GM18508 (cell line): Measurements from ENCODE around the gene MPZL3.
A peak's percentile ranks its signal among the peaks of the same experiment; 100 is the strongest.

Experiments used
- ATAC-seq: cut with Tn5 transposase; IDR thresholded peaks from one replicate; pipeline ENCODE4 v1.9.1; 2021; ENCODE audit warnings: moderate number of reproducible peaks; ENCODE audit not compliant: insufficient read depth, unreplicated experiment

MPZL3 gene

DNA sequence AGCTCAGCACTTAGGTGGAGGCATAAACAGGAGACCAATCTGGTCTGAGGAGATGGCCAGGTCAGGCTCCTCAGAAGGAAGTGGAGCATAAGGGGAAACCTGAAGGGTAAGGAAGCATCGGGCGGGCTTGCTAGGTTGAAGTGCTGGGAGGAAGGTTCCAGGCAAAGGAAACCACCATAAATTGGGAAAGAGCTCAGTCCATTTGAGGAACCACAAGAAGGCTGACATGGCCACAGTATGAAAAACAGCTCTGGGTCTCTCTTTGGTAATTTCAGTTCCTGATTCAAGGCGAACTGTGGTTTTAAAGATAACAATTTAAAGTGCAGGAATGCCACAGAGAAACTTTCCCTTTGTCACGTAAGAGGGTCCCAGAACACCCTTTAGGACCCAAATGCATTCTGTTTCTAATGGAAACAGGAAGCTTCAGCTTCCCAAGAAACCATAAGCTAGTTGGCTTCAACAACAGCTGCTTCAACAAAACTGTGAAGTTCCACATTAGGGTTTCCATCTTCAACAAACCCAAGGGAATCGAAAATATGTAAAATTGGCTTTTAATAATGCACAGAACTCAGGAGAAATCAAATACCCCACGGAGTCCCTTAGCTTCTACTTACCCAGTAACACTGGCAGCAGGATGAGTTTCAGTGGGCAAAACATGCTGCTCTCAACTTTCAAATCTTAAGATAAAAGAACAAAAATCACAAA lies 37.8 kb downstream of the MPZL3 start:
- ATAC-seq = no peak

DNA sequence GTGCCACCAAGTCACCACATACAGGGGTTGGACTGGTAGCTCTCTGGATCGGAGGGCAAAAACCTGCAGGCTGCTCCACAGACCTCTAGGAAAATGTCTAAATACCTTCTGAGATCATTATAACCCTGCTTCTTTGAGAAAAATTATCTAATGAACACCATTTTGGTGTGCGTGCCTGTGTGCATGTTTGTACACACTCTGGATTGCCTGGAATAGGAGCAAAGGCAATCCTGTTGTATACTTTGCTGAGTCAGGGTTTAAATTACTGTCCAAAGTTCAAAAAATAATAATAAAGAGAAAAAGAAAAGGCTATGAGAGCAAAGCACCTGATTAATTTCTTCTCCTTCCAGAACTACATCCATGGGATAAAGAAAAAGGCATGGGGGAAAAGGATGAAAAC lies 38.4 kb downstream of the MPZL3 start:
- no peak for ATAC-seq

DNA sequence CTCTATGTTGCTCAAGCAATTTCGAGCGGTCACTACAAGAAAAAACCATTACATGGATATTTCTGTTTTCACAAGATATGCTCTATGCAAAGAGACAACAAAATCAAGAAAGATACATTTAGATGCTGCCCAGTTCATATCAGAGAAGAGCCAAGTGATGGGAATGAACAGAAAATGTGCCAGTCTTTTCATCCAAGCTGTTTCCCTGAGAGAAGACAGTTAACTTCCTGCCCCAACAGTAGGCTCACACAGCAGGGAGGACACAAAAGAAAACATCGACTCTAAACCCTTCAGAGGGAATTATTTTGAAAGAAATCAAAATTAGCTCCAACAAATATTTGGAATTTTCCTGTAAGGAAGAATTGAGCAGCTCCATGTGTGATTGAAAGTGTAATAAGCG lies 39.0 kb downstream of the MPZL3 start:
- ATAC-seq = no peak

DNA sequence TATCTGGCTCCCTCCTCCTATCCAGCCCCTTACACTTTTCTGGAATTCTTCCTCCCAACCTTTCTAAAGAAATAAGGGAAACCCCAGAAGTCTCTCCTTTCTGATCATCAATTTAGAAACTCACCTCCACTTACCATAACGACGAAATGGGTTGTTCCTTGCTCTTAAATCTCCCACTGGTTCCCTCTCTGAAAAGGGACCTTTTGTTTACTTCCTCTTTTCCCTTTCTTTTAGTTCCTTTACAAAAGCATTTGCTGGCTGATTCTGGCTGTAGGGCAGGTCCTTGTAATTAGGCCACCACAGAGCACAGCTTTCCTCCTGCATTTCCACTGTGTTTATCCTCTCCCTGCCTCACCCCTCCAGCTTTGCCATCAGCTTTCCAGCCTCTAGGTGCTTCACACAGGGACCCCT lies 39.4 kb downstream of the MPZL3 start:
- no peak for ATAC-seq

DNA sequence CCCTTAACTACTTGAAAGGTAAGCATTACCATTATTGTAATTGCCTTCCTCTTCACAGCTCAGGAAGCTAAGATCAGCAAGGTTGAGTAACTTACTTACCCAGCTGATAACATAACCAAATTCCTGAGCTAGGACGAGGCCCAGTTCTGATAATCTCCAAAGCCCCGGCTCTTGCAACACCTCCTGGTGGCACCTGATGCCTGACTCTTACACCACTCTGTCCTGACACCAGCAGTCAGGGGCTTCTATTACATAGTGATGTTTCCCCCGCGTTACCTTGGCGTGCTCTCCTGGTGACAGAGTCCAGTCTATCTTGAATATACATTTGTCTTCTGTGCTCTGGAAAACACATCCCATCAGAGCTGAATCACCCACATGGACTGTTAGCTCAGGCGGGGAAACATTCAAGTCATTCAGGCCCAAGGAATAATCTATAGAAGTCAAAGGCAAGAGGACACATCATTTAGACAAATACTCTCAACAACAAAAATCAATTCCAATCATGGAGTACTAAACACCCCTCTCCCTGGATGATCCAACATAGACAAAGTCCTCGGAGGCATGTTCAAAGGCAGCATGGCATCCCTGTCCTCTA lies 39.9 kb downstream of the MPZL3 start:
- ATAC-seq = no peak

DNA sequence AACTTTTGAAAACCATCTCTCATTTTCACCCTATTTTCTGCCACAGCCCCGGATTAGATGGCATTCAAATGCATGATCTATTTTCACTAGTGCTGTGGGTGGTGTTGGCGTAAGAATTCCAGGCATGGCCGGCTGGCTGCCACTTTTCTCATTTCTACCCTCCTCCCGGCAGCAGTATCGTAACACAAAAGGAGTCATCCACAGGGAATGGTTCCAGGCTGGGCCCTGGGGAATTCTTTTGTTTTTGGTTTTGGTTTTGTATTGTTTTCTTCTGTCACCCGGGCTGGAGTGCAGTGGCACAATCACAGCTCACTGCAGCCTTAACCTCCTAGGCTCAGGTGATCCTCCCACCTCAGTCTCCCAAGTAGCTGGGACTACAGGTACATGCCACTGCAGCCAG lies 41.2 kb downstream of the MPZL3 start:
- ATAC-seq = no peak

DNA sequence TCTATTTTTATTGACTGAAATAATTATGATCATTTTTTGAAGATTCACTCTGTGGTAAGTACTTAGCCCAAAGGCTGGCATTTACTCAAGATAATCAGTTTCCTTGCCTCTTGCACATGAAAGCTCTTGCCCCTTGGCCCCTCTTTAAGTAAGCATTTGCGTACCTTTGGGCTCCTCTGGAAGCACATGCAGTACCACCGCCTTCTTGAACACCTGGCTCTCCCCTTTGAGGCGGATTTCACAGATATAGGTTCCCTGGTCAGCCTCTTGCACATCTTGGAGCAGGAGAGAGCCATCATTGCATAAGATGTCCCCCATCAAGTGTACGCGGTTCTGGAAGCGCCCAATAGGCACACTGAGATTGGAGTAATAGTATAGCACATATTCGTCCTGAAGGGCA lies 41.8 kb downstream of the MPZL3 start:
- no peak for ATAC-seq

DNA sequence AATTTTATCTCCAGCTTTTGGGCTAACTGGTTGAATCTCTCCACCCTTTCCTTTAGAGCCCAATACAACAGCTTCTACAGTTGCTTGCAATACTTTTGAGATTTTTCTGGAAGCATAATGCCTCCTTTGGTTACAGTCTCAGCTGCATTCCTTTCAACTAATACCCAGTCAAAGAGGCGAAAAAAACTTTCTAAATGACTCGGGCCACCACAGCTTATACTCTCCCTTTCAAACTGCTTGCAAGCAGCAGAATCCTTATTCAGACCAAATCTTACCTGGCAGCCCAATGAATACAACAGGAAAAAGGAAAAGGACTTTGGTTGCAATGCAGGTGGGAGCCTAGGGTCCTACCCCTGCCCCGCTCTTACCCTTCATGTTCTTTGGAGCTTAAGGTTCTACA lies 43.1 kb downstream of the MPZL3 start:
- no peak for ATAC-seq

DNA sequence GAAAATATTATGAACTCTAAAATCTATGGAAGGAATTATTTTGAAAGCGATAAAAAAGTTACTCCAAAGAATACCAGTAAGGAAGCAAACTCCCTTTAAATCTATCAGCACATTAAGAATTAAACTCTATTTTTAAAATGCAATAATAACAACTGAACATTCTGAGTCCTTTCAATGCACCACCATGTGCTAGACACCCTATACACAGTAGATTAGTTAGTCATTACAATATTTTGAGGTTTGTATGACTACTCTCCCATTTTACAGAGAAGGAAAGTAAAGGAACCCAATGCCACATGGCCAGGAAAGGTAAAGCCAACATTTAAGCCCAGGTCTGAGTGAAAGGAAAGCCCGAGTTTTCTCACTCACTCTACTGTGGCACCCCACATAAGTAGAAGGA lies 45.1 kb downstream of the MPZL3 start:
- no peak for ATAC-seq

DNA sequence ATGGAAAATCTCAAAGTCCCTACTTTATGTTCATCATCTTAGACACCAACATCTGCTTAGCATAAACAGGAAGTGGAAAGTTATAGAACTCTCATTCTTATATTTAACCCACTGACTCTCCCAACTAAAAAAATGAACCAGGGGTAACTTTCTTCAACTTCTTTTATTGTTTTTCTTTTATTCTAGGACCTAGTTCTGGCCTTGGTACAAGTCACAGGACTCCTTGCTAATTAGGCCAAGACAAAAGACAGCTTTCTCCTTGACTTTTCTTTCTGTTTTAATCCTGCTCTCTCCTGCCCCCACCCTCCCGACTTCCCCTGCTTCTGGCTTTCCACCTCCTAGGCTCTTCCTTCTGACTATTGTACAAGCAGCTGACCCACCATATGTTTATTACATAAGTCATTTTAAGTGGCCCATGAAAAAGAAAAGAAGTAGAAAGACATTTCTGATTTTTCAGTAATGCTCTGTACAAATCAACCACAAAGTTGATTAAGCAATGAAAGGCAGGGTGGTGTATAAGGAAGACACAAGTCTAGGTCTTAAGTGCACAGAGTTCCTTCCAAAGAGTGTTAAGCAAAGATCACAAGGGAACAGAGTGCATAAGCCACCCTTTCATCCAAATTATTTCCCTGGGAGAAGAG lies 45.7 kb downstream of the MPZL3 start:
- ATAC-seq = no peak

DNA sequence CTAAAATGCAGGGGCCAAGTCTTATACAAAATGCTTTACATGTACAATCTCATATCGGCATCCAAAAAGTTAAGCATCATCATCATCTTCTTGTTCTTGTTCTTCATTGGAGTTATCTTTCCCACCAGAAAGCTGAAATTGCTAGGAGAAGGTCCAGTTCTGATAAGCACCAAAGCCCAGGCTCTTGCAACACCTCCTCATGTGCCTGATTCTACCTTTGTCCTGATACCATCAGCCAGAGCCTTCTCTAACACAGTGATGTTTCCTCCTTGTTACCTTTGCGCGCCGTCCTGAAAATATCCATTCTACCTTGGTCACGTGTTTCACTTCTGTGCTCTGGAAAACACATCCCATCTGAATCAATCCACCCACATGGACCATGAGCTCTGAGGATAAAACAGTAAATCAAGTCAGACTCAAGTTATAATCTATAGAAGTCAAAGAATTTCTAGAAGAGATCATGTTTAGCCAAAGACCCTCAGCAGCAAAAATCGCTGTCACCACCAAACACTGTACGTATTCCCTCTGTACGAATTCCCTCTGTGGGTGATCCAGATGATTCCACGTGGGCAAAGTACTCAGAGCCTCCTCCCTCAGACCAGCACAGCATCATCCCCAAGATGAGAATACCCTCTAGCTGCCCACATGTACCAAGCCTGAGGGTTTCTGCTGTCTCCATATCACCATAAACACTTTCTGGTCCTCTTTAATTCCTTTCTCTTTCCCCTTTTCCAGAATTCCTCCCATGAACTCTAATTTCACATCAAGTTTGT lies 46.4 kb downstream of the MPZL3 start:
- ATAC-seq = no peak

DNA sequence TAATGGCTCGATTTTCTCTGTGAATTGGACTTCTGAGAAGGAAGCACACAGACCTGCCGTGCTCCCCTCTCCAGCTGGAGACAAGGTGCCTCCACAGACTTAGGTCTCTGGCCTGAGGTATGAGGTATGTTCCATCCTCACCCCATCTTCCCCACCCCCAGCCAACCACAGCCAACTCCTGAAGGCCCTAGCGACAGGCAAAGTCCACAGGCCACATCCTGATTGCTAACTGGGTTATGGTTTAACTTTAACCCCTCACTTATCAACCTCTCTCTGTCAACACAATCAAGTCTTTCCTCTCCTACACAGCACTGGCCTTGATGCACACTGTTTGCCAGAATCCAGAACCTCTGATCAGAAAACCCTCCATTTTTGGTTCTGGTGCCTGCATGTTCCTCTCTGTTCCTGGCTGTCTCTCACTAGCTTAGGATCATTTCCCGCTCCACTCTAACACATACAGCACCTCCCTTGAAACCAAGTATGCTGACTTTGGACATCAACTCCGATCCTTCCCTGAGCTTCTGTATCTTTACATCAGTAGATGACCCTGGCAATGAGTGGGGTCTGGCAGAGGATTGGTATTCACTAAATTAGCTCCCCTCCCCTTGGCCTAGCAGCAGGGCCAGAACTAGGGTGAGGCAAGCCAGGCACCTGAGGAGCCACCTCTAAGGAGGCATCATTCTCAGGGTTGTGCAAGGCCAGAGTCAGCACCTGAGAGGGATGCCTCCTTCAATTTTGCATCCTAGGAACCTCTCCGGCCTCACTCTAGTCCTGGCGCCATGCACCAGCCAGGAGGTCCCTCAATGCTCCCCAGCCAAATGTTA lies 49.4 kb downstream of the MPZL3 start:
- ATAC-seq = peak; percentile 53

DNA sequence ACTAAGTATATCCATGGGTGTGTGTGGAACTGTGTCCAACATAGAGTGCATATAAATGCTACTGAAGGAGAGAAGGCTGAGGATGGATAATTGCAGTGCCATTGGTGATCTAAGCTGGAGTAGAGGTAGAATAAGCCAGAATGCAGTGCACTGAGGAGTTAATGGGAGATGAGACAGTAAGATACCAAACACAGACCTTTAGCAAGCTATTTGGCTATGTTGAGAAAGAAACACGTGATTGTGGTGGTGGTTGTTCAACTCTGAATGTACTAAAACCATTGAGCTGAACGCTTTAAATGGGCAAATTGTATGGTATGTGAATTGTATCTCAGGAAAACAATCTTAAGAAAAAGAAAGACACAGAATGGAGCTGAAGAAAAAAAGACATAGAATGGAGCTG lies 50.2 kb downstream of the MPZL3 start:
- ATAC-seq = no peak

DNA sequence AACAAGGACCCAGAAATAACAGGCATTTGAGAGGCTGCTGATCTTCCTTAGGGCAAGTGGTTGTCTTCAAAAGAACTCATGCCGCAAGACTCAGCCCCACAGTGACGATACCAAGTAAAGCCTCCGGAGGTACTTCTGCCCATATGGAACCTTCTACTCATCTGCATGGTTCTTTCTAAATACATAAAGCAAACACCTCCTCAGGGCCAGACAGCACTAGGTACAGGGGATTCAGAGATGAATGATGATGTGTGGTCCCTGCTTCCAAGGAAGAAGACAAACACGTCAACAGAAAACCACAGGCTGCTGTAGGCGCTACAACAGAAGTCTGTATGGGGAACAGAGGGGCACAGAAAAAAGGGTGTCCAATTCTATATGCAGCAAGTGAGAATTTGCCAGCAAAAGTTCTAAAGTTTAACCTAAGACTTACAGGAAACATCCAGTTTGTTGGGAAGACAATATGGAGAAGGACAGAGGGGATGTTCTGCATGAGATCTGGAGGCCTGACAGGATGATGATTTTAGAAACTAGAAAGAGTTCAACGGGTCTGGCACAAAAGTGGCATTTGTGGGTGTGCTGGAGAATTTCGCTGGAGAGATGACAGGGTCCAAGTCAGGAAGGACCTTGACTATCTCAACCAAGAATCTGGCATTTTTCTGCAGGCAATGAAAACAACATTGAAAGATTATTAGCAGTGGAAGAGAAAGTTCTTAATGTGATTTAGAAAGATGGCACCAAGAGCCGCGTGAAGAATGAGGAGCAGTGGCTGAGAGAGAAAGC lies 51.1 kb downstream of the MPZL3 start:
- no peak for ATAC-seq

DNA sequence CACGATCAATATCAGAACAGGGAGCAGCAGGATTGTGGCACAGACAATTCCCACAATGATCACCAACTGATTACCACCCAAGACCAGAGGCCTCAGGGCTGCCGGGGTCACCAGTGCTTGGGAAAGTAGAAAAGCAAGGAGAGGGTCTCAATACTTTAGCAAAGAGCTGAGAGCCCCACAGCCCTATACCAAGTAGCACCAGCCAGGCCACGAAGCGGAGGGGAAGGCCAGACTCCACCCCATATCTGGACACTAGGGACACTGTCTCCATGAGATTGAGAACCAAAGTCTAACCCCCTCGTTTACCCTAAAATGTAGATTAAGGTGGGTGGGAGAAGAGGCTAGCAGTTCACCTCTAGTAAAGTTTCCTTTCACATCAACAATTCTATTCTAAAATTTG lies 51.7 kb downstream of the MPZL3 start:
- ATAC-seq = no peak

DNA sequence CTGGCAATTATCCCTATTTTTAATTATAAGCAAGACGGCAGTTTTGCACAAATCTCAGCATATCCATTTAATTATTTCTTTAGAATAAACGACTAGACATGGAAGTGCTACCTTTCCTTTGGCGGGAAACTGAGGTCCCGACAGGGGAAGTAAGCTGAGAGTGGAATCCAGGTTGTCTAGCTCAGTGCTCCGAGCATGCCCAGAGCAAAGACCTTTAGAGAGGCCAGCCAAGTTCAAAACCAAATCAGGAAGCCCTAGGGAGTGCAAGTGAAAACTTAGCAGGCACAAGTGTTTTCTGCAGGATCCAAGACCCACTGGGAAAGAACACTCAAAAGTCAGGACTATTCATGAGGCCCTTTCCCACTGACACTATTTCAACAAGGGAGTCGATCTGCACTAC lies 53.0 kb downstream of the MPZL3 start:
- ATAC-seq = no peak

DNA sequence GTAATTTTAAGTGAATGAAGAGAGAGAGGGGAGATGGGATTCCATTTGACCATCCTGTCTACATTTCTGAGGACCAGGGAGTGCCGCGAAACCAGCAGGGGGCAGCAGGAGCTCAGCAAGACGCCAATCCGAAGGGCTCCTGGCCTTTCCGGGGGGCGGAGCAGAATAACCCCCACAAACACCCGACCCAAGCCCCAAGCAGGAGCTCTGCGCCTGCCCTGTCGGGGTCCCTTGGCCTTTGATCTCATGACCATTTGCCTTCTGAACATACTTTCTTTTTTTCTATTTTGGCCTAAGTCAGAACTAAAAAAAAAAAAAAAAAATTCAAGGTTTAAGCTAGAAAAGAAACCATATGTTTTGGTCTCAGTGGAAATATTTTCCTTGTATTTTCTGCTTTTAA lies 53.8 kb downstream of the MPZL3 start:
- no peak for ATAC-seq

DNA sequence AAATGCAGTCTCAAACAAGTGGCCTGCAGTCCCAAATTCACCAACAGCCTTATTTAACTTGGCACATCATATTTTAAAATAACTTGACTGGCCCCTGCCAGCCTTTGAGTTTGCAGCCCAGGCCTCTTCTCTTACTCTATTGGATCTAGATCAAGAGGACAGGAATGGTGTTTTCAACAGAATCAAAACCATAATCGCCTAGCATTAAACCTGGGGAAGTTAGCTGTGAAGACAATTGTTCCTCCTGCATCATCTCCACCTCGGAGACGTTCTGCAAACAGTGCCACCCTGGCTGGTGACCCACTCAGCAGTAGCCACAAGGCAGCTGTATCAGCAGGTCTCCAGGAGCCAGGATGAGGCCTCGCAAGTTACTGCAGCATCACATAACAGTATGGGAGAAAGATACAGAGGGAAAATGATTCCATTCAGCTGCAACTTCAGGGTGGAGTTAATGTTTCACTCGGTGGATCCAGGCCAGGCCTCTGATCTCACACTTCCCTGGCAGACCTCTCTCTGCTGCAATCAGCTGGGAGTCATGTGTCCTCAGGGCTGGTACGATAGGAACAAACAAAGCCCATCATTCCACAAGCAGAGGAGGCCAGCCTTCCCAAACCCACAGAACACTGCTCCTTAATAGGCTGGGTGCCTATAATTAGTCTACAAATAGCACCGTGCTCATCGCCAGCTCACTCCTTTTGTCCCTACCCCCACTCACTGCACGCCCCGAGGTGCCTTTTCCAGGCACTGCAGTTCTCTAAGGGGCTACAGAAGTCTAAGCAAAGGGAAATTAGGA lies 57.1 kb downstream of the MPZL3 start:
- no peak for ATAC-seq
